ENCODE data around the gene PRKCA.

PRKCA gene

DNA sequence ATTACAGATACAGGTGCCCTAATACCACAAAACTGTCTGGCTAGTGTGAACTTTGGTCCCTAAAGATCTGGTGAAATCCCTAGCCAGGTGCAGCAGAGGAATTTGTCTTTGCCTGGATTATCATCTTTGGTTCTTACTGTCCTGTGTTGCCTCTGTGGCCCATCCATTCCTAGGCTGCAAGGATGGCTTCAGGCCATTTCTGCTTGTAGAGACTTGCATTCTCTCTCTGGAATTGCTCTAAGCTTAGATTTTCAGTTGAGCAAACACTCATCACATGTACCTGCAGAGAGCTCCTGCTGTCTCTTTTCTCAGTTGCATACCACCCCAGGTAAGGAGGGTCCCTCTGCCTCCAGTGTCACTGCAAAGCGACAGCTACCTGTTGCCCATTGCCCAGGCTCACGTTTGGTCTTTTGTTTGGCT, 114.9 kb downstream of the PRKCA start:
- peak; percentile 25 to 73 (median 32) for DNase-seq

GRCh38 chr17:66420961-66421371, 118.6 kb downstream of the PRKCA start:
- DNase-seq = no peak

DNA sequence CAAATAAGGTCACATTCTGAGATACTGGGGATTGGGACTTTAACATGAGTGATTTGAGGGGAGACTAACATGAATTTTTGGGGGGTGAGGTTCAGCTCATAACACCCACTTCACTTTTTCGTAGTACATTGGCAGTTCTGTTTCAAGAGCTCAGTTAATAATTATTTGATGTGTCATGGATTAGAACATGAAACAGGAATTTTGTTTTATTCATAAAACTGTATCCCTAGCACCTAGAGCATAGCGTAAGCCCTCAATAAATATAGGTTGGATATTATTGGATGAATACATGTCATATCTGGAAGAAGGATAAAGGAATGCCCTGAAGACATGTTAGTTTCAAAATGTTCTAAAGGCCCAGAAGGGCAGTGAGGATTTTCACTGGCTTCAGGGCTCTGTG, 119.8 kb downstream of the PRKCA start:
- no peak for DNase-seq

- peak; percentile 20 to 84 (median 63) for DNase-seq
These were observed 120.9 kb downstream of the PRKCA start for GRCh38 chr17:66423056-66423955.

DNA sequence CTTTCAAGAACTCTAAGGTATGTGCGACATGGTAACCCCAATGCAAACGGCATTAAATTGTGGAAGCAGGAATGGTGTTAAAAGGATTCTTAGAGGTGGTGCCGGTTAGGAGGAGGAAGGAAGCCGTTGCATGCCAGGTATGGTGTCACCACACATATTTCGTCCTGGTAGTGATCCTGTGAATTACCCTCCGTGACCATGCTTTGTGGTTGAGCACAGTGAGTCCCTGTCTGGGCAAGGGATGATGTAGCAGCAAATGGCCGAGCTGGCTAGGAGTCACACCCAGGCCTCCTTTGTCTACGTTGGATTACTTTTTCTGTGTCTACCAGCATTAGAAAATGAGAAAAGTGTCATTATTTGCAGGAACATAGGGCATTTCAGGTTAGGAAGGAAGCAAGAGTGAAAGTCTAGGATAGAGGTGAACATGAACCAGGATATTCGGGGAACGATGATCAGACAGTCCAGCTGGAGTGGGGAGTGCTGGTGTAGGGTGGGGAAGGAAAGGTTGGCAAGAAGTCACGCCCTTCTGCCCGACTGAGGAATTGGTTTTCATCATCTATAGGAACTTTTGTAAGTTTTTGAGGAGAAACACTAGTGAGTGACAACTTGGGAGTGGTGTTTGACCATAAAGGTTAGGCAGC, 123.5 kb downstream of the PRKCA start:
- no peak for DNase-seq

DNA sequence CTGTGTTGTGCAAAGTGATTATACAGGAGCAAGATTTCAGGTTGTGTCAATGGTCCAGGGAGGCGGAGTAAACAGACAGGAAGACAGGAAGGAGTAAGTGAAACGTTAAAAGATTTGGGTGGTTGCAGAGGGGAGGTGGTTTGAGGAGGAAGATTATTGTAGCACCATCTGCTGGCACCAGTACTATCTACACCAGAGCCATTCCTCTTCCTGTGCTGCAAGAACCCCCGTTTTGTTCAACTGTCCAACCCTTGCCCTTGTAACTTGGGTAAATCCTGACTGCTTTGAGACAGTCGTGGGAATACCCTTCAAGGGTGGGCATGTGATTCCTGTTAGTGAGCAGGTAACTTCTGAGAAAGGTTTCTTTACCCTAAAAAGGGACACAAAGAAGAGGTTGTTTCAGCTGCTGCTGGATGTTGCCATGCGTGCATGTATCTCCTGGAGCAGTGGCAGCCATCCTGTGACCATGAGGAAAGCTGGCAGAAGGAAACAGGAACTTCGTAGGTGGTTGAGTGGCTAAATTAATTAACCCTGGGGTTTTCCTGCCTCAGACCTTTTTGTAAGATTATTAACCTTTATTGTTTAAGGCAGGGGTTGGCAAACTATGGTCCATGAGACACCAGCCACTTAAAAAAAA, 124.1 kb downstream of the PRKCA start:
- DNase-seq = peak in 1 of 3 experiments; percentile 5

- no peak for DNase-seq
These were observed 124.7 kb downstream of the PRKCA start for GRCh38 chr17:66427134-66427533.

GRCh38 chr17:66429680-66430079, 127.3 kb downstream of the PRKCA start:
- DNase-seq = no peak

- DNase-seq = peak in 2 of 3 experiments; percentile 27 to 69
These were observed 128.7 kb downstream of the PRKCA start for GRCh38 chr17:66430846-66431795.

GRCh38 chr17:66431910-66432309, 129.5 kb downstream of the PRKCA start:
- no peak for DNase-seq

- DNase-seq = no peak
These were observed 130.1 kb downstream of the PRKCA start for GRCh38 chr17:66432411-66432957.

DNA sequence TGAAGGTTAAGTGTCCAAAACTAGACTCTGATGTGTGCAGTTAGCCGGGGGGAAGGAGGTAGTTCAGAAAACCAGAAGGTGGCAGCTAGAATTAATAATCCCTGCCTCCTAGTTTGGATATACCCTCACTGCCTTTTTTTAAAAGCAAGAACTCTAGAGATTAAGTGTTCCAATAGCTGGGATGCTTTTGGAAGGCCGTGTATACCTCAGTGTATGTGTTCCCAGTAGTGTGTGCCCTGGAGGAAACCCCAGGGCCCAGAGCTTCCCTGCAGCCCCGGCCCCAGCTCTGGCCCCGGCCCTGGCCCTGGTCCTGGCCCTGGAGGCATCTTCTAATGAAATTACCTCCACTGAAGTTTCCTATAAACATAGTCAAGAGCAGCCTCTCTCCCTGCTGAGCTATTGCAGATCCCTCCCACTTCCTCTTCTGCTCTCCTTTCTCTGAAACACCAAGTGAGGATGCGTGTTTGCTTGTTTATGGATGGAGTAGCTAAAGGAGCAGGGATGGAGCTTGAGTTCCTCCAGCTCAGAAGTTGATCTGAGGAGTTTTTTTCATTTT, 130.7 kb downstream of the PRKCA start:
- peak in 1 of 3 experiments; percentile 28 for DNase-seq

GRCh38 chr17:66435182-66435581, 132.8 kb downstream of the PRKCA start:
- DNase-seq = no peak

DNA sequence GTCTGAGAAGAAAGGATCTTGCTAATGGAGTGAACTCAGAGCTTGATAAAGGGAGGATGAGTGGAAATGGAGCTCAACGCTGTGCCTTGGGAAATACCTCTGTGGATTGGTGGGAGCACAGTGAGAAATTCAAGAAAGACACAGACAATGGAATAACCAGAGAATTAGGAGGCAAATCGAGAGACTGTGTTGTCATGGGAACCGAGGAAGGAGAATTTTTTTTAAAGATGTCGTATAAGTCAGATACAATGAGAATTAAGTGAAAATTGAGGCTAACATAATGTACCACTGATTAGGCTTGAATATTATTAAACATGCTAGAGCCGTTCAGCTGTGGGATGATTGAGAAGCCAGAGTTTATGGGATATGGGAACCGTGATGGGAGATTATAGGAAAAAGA, 134.2 kb downstream of the PRKCA start:
- DNase-seq = no peak

GRCh38 chr17:66437476-66438026, 135.1 kb downstream of the PRKCA start:
- DNase-seq = no peak

GRCh38 chr17:66438101-66438500, 135.7 kb downstream of the PRKCA start:
- DNase-seq = no peak

- DNase-seq = peak in 1 of 3 experiments; percentile 45
These were observed 138.8 kb downstream of the PRKCA start for GRCh38 chr17:66441101-66441661.

DNA sequence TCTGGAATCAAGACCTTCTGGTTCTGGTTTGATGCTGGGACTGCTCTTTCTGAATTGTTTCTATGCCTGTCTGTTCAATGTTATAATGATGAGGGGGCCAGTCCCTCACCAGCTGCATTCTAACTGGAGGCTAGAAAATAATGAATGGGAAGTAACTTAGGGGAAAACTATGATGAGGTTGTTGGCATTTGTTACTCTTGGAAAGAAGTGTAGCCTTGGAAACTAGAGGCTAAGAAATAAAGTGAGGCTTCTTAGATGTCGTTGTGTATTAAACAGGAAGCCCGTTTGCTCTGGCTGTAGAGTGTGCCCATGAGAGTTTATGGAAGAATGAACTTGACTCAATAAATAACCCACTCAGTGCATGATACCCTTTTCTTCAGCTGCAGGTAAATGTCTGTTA, 140.8 kb downstream of the PRKCA start:
- DNase-seq = no peak

- no peak for DNase-seq
These were observed 141.2 kb downstream of the PRKCA start for GRCh38 chr17:66443606-66444005.

- no peak for DNase-seq
These were observed 141.6 kb downstream of the PRKCA start for GRCh38 chr17:66444031-66444430.

GRCh38 chr17:66445229-66445628, 142.8 kb downstream of the PRKCA start:
- peak in 1 of 3 experiments; percentile 87 for DNase-seq

Data from NCI-H1417 (cell line).